ENCODE measurements around the gene TAGLN3.

DNA sequence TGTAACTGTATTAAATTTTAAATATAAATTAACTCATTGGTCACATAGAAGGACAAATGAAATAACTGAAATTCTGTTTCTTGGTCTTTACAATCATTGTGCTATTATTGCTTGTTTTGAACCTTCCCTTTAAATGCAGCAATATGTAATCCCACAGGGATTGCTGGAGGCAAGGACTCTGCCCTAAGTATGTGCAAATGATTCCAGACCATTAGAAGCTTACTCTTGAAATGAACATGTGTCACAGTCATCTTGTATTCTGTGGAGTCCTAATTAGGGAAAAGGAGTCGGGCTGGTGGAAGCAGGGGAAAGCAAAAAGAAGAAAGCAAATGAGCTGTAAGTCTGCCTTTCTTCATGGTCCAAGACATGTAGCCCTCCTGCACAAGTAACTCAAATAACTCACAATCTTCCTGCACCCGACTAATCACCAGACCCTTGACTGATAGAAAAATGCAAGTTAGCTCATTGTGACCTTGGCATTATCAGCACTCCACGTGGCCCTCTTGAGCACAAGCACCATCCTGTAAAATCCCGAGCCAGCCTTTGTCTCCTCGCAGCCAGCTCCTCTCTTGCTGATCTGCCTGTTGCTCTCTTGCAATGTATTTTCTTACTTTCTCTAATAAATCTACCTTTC is 33.5 kb downstream of the TAGLN3 start:
- TF ChIP-seq, protein P1, sequence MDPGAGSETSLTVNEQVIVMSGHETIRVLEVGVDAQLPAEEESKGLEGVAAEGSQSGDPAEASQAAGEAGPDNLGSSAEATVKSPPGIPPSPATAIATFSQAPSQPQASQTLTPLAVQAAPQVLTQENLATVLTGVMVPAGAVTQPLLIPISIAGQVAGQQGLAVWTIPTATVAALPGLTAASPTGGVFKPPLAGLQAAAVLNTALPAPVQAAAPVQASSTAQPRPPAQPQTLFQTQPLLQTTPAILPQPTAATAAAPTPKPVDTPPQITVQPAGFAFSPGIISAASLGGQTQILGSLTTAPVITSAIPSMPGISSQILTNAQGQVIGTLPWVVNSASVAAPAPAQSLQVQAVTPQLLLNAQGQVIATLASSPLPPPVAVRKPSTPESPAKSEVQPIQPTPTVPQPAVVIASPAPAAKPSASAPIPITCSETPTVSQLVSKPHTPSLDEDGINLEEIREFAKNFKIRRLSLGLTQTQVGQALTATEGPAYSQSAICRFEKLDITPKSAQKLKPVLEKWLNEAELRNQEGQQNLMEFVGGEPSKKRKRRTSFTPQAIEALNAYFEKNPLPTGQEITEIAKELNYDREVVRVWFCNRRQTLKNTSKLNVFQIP (CRISPR knock-in tag; IDR thresholded peaks at IDR 0.05; ENCODE audit: borderline replicate concordance, low read depth) = no peak
- no peak for TF ChIP-seq ZC3H10 (CRISPR knock-in tag; IDR thresholded peaks at IDR 0.05)
- no peak for TF ChIP-seq ZFP3 (CRISPR knock-in tag; IDR thresholded peaks at IDR 0.05)
- no peak for TF ChIP-seq RARB (CRISPR knock-in tag; IDR thresholded peaks at IDR 0.05)
- TF ChIP-seq OSR1 (CRISPR knock-in tag; IDR thresholded peaks at IDR 0.05) = no peak
- no peak for TF ChIP-seq ISL1 (CRISPR knock-in tag; IDR thresholded peaks at IDR 0.05)
- TF ChIP-seq ARNTL (CRISPR knock-in tag; IDR thresholded peaks at IDR 0.05; ENCODE audit: borderline replicate concordance, low read depth) = no peak
- TF ChIP-seq, protein P2, sequence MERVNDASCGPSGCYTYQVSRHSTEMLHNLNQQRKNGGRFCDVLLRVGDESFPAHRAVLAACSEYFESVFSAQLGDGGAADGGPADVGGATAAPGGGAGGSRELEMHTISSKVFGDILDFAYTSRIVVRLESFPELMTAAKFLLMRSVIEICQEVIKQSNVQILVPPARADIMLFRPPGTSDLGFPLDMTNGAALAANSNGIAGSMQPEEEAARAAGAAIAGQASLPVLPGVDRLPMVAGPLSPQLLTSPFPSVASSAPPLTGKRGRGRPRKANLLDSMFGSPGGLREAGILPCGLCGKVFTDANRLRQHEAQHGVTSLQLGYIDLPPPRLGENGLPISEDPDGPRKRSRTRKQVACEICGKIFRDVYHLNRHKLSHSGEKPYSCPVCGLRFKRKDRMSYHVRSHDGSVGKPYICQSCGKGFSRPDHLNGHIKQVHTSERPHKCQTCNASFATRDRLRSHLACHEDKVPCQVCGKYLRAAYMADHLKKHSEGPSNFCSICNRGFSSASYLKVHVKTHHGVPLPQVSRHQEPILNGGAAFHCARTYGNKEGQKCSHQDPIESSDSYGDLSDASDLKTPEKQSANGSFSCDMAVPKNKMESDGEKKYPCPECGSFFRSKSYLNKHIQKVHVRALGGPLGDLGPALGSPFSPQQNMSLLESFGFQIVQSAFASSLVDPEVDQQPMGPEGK (CRISPR knock-in tag; IDR thresholded peaks at IDR 0.05; ENCODE audit: borderline replicate concordance) = no peak
- no peak for TF ChIP-seq ZNF70 (CRISPR knock-in tag; IDR thresholded peaks at IDR 0.05)
- no peak for TF ChIP-seq SNAI2 (CRISPR knock-in tag; IDR thresholded peaks at IDR 0.05)
- TF ChIP-seq, protein P3, sequence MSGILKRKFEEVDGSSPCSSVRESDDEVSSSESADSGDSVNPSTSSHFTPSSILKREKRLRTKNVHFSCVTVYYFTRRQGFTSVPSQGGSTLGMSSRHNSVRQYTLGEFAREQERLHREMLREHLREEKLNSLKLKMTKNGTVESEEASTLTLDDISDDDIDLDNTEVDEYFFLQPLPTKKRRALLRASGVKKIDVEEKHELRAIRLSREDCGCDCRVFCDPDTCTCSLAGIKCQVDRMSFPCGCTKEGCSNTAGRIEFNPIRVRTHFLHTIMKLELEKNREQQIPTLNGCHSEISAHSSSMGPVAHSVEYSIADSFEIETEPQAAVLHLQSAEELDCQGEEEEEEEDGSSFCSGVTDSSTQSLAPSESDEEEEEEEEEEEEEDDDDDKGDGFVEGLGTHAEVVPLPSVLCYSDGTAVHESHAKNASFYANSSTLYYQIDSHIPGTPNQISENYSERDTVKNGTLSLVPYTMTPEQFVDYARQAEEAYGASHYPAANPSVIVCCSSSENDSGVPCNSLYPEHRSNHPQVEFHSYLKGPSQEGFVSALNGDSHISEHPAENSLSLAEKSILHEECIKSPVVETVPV (CRISPR knock-in tag; IDR thresholded peaks at IDR 0.05) = no peak
- no peak for TF ChIP-seq PPARA (CRISPR knock-in tag; IDR thresholded peaks at IDR 0.05; ENCODE audit: borderline replicate concordance)
- TF ChIP-seq BACH2 (CRISPR knock-in tag; IDR thresholded peaks at IDR 0.05; ENCODE audit: borderline replicate concordance) = no peak
- TF ChIP-seq, protein P4, sequence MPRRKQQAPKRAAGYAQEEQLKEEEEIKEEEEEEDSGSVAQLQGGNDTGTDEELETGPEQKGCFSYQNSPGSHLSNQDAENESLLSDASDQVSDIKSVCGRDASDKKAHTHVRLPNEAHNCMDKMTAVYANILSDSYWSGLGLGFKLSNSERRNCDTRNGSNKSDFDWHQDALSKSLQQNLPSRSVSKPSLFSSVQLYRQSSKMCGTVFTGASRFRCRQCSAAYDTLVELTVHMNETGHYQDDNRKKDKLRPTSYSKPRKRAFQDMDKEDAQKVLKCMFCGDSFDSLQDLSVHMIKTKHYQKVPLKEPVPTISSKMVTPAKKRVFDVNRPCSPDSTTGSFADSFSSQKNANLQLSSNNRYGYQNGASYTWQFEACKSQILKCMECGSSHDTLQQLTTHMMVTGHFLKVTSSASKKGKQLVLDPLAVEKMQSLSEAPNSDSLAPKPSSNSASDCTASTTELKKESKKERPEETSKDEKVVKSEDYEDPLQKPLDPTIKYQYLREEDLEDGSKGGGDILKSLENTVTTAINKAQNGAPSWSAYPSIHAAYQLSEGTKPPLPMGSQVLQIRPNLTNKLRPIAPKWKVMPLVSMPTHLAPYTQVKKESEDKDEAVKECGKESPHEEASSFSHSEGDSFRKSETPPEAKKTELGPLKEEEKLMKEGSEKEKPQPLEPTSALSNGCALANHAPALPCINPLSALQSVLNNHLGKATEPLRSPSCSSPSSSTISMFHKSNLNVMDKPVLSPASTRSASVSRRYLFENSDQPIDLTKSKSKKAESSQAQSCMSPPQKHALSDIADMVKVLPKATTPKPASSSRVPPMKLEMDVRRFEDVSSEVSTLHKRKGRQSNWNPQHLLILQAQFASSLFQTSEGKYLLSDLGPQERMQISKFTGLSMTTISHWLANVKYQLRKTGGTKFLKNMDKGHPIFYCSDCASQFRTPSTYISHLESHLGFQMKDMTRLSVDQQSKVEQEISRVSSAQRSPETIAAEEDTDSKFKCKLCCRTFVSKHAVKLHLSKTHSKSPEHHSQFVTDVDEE (CRISPR knock-in tag; IDR thresholded peaks at IDR 0.05) = no peak

All from SK-N-SH treated with all-trans-retinoic acid at 6 μM for 48 hours (cell line).